ENCODE results near the gene ZSCAN2.
"Not testable (repeated sequence)": the region's sequence is repeated elsewhere in the genome, so short reads cannot be mapped to it uniquely, and the experiment has no call there.

Gene ZSCAN2

GRCh38 chr15:84642640-84643039, 41.8 kb downstream of the ZSCAN2 start:
- not testable (repeated sequence) for DNase-seq

DNA sequence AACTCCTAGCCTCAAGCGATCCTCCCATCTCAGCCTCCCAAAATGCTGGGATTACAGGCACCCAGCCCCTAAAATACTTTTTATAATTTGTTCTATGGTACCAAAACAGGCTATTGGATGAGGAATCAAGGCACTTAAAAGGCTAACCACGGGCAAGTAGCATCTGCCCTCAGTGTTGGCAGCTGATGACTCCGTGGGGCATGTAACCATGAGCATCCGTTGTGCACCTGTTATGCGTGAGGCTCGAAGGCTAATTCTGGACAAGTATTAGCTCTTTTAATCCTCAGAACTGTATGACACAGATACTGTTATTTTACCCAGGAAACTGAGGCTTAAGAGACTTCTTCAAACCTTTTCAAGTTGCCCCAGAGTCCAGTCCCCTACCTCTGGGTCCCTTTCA, 43.0 kb downstream of the ZSCAN2 start:
- no peak for DNase-seq

- DNase-seq = no peak
Observed at GRCh38 chr15:84645496-84645895, 44.7 kb downstream of the ZSCAN2 start.

GRCh38 chr15:84645997-84646396, 45.2 kb downstream of the ZSCAN2 start:
- no peak for DNase-seq

GRCh38 chr15:84647726-84648125, 46.9 kb downstream of the ZSCAN2 start:
- DNase-seq = no peak

DNA sequence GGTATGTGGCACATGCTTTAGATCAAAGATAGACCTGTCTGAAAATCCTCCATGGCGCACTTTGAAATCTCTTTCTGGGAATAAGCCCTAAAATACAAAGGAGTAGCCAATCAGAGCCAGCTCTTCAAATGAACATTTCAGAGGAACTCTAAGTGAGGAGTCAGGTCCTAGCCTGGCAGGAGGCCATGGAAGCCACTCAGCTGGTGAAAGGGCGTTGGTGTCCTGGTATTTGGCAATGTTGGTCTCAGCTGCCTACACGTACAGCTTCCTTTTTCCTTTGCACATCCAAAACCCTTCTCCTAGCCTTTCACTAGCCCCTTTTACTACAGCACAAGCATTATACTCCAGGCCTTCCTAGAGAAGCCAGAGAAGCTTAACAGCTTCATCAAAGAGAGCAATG, 47.7 kb downstream of the ZSCAN2 start:
- DNase-seq = no peak

- no peak for DNase-seq
Observed at GRCh38 chr15:84649706-84650105, 48.9 kb downstream of the ZSCAN2 start.

DNA sequence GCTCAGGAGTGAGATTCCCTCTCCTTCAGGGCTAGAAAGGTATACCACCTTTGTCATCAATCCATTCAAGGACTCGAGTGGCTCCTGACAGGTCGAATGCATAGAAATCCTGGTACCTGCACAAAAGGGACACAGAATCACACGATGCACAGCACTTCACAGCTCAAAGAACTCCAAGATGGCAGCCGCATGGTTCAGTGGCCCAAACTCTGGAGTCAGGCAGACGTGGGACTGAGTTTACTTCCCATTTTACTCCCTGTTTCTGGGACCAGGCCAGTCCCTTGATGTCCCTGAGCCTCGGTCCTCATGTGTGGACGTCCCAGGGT, 52.7 kb downstream of the ZSCAN2 start:
- DNase-seq = no peak

- DNase-seq = peak; percentile 97
Observed at GRCh38 chr15:84653910-84654688, 53.3 kb downstream of the ZSCAN2 start, which contains the start of gene WDR73. TSS of gene WDR73 (minus strand) at chr15:84654283. CDS start at chr15:84654274, 9 bp downstream.

- peak; percentile 93 for DNase-seq
Observed at GRCh38 chr15:84654689-84655453, 54.1 kb downstream of the ZSCAN2 start.

GRCh38 chr15:84656972-84657371, 56.2 kb downstream of the ZSCAN2 start:
- DNase-seq = no peak

GRCh38 chr15:84657748-84658079, 56.9 kb downstream of the ZSCAN2 start:
- DNase-seq = no peak

DNA sequence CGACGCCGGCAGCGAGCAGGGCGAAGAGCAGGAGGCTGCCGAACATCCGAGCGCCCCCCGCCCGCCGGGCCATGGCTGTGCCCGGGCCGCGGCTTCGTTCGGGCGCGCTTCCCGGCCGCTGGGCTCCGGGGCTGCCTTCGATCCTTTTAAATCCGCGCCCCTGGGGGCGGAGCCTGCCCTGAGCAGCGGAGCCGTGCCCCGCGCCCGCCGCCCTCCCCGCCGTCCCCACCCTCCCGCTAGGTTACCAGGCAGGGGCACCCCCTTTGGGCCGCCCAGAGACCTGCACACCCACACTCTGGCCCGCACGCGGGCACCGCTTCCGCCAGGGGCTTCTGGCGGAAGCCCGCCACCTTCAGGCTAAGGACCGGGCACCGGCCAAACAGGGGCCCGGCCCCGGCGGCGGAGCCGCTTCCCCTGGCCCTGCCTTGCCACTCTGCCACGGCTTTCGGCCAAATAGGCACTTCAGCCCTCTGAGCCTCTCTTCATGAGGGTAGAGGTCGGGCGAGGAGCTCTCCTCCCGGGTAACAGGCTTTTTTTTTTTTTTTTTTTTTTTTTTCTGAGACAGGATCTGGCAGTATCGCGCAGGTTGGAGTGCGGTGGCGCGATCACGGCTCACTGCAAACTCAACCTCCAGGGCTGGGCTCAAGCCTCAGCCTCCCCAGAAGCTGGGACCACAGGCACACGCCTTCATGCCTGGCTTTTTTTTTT, 57.4 kb downstream of the ZSCAN2 start, which contains the start of gene NMB:
NMB (minus strand) TSS at position 120 of the 708 bp plus-strand sequence; CDS start at position 73, 47 bp downstream.
- peak; percentile 95 for DNase-seq

DNA sequence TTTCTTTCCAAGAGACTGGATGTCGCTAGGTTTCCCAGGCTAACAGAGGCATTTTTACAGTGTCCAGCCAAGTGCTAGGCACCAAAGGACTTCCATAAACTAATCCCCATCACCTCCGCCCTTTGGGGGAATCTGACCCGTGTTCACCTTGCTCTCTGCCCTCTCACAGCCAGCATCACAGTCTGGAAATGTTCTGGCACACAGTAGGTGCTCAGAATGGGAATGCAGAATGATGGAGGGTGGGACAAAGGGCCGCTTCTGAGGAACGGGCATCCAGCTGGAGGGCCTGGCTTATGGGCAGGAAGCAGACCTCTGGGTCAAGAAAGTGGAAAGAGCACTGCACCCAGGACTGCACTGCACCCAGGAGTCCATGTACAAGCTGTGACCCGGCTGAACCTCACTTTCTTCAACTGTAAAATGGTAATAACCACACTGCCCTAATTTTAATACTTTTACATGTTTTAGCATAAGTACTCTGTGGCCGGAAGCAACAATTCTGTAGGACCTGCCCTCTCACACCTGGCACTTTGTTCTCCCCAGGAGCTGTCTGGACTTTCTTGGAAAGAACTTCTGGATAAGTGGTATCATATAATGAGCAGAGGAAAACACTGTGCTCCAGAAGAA, 58.1 kb downstream of the ZSCAN2 start:
- DNase-seq = no peak

- no peak for DNase-seq
Observed at GRCh38 chr15:84659904-84660781, 59.3 kb downstream of the ZSCAN2 start.

- DNase-seq = no peak
Observed at GRCh38 chr15:84661001-84661400, 60.2 kb downstream of the ZSCAN2 start.

GRCh38 chr15:84666373-84666772, 65.6 kb downstream of the ZSCAN2 start:
- no peak for DNase-seq

GRCh38 chr15:84668221-84668982, 67.6 kb downstream of the ZSCAN2 start:
- DNase-seq = no peak

DNA sequence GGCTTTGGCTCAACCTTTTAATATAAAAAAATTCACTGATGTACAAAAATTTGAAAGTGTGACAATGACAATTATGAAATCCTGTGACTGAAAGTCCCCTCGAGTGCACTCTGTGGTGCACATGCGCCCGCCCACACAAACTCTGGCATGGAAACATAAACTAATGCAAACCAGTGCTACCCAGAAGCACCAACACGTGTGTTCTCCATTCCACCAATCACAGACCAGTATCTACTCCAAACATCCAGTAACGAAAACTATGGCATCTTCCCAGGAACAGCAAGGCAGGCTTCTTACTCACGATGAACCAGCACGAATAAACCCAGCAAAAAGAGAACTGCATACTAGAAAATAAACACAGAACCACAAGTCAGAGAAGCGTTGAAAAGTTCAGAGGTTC, 68.9 kb downstream of the ZSCAN2 start:
- no peak for DNase-seq

- DNase-seq = no peak
Observed at GRCh38 chr15:84671211-84671610, 70.4 kb downstream of the ZSCAN2 start.
